Brain microvascular endothelial cell (primary cell): ENCODE results near the gene SHISA9.

Experiments
- DNase-seq: peaks from one replicate; pipeline ENCODE4 v3.0.0-alpha.2; 2020
- H3K27ac ChIP-seq: fragments of 250-450 bp; sonication (Bioruptor Pico); 2 replicates; pipeline ENCODE4 v1.5.1; 2020; ENCODE audit warnings: mild to moderate bottlenecking, moderate library complexity
- H3K27me3 ChIP-seq: fragments of 250-450 bp; sonication (Bioruptor Pico); replicated peaks from 2 replicates; pipeline ENCODE4 v1.5.1; 2020; ENCODE audit warnings: mild to moderate bottlenecking
- H3K36me3 ChIP-seq: fragments of 250-450 bp; sonication (Bioruptor Pico); replicated peaks from 2 replicates; pipeline ENCODE4 v1.5.1; 2020; ENCODE audit warnings: mild to moderate bottlenecking
- H3K4me3 ChIP-seq: 2 replicates; pipeline ENCODE4 v1.5.1; 2011; ENCODE audit warnings: low read depth, mild to moderate bottlenecking, control low read depth, low read length, moderate library complexity
- CTCF ChIP-seq: IDR thresholded peaks from 2 replicates; pipeline ENCODE4 v1.5.1; 2011; ENCODE audit warnings: low read depth, mild to moderate bottlenecking, moderate library complexity, low read length, control low read depth, inconsistent platforms; ENCODE audit errors: missing control alignments
- in situ Hi-C: cut with HindIII; loops from 2 replicates; pipeline ENCODE4 v1.10.0; 2017; ENCODE audit warnings: low sequenced_read_pairs, low pct_ligation_motif_present

SHISA9 gene

GRCh38 chr16:12900599-12901203 is 697 bp upstream of the SHISA9 start:
- Histone ChIP-seq H3K4me3 (no peak overlapping the region), H3K36me3 (no peaks in the 10 kb centered on the region), H3K27me3 (peaks cover 51% of the 10 kb centered on the region), H3K27ac (no peak overlapping the region)
- no peak for DNase-seq
- no peak for TF ChIP-seq CTCF
- in situ Hi-C loops: no loop called here

- no peak for TF ChIP-seq CTCF
- H3K4me3 ChIP-seq: no peak overlapping the region
- H3K27me3 ChIP-seq: peaks cover 51% of the 10 kb centered on the region
- no peak overlapping the region for H3K27ac ChIP-seq
- DNase-seq: no peak
- no peaks in the 10 kb centered on the region for H3K36me3 ChIP-seq
- in situ Hi-C loops: no loop called here
Measured at GRCh38 chr16:12901204-12901596, 198 bp upstream of the SHISA9 start.

GRCh38 chr16:12902511-12903372 is 1.3 kb downstream of the SHISA9 start:
- Histone ChIP-seq H3K36me3 (no peaks in the 10 kb centered on the region), H3K27ac (no peak overlapping the region), H3K27me3 (peaks cover 51% of the 10 kb centered on the region), H3K4me3 (peak overlapping the region; percentile 22)
- in situ Hi-C loops: no loop called here
- DNase-seq: no peak
- TF ChIP-seq CTCF: no peak

- Histone ChIP-seq H3K36me3 (no peaks in the 10 kb centered on the region), H3K27ac (no peak overlapping the region), H3K4me3 (peak overlapping the region; percentile 22), H3K27me3 (peaks cover 51% of the 10 kb centered on the region)
- TF ChIP-seq CTCF: no peak
- no peak for DNase-seq
- in situ Hi-C loops: no loop called here
Measured at GRCh38 chr16:12903407-12904328, 2.3 kb downstream of the SHISA9 start.

GRCh38 chr16:12904329-12904671 is 2.9 kb downstream of the SHISA9 start:
- no peaks in the 10 kb centered on the region for H3K36me3 ChIP-seq
- DNase-seq: no peak
- peaks cover 45% of the 10 kb centered on the region for H3K27me3 ChIP-seq
- no peak for TF ChIP-seq CTCF
- in situ Hi-C loops: no loop called here
- H3K27ac ChIP-seq: no peak overlapping the region
- no peak overlapping the region for H3K4me3 ChIP-seq
